GM12878 (cell line): Measurements from ENCODE around the gene IQCF5. TPM values are rescaled to one million over a fixed set of nuclear protein-coding genes. Genes with fewer than 3 reads are reported as not detected.

ENCODE experiments used
- ATAC-seq: fragments of 200-7000 bp; cut with Tn5 transposase; 3 replicates; pipeline ENCODE4 v1.9.1; 2020; ENCODE audit warnings: mild to moderate bottlenecking, moderate library complexity
- BruUV-seq: library from RNA; stranded (reverse); fragments of 400-500 nt; replicated peaks from 2 replicates; lab custom pipeline; 2021; lab: Mats Ljungman, UMichigan
- CTCF ChIA-PET: fragments of 300-600 bp; sonication (Branson Sonifier 250); formaldehyde crosslinking; extraction: SDS; loops from one replicate; lab custom pipeline; 2021; ENCODE audit warnings: inconsistent platforms; lab: Yijun Ruan, JAX
- POLR2A ChIA-PET: fragments of 350-600 bp; formaldehyde crosslinking; extraction: SDS; loops from one replicate; lab custom pipeline; 2021; ENCODE audit warnings: inconsistent platforms; lab: Charles Lee
- RAD21 ChIA-PET: fragments of 300-600 bp; sonication (Branson Sonifier 250); formaldehyde crosslinking; loops from one replicate; lab custom pipeline; 2023; ENCODE audit warnings: antibody characterized with exemption; ENCODE audit not compliant: unreplicated experiment; lab: Charles Lee
- SMC1A ChIA-PET: fragments of 300-600 bp; sonication (Branson Sonifier 250); formaldehyde crosslinking; loops from one replicate; lab custom pipeline; 2023; ENCODE audit not compliant: unreplicated experiment, uncharacterized antibody; lab: Charles Lee
- DNase-seq: peaks from one replicate; pipeline ENCODE4 v3.0.0-alpha.2; 2011; ENCODE audit warnings: low read depth, low spot score
- FAIRE-seq: peaks from 3 replicates; lab custom pipeline; 2011; peaks lifted over from hg19 to GRCh38; lab: Jason Lieb, UNC
- H2AFZ ChIP-seq: 2 replicates; pipeline ENCODE4 v1.6.0; 2011; ENCODE audit warnings: low read depth, low read length, control low read depth; ENCODE audit not compliant: control insufficient read depth
- H3K27ac ChIP-seq: 2 replicates; pipeline ENCODE4 v1.5.1; 2011; ENCODE audit warnings: control low read depth; ENCODE audit not compliant: control insufficient read depth, insufficient read depth
- H3K27me3 ChIP-seq, 2 experiments: replicated peaks in 1 of 2; 2 replicates each; pipeline versions ENCODE4 v1.6.0 to v1.6.1; 2011; ENCODE audit warnings: low read length in 1 of 2; ENCODE audit not compliant: control insufficient read depth in 2 of 2, insufficient read depth in 2 of 2
- H3K36me3 ChIP-seq, 2 experiments: 2 replicates each; pipeline ENCODE4 v1.5.1; 2011; ENCODE audit warnings: low read length in 1 of 2; ENCODE audit not compliant: control insufficient read depth in 2 of 2, insufficient read depth in 2 of 2
- H3K4me1 ChIP-seq: 2 replicates; pipeline ENCODE4 v1.6.1; 2011; ENCODE audit warnings: mild to moderate bottlenecking, low read length, moderate library complexity, mixed read lengths; ENCODE audit not compliant: control insufficient read depth, insufficient read depth
- H3K4me2 ChIP-seq: 2 replicates; pipeline ENCODE4 v1.6.0; 2011; ENCODE audit warnings: control low read depth; ENCODE audit not compliant: control insufficient read depth, insufficient read depth
- H3K4me3 ChIP-seq: fragments of 200-600 bp; sonication (generic); 2 replicates; pipeline ENCODE4 v1.5.1; 2016
- H3K79me2 ChIP-seq: 2 replicates; pipeline ENCODE4 v1.6.0; 2011; ENCODE audit warnings: low read length; ENCODE audit not compliant: control insufficient read depth, insufficient read depth
- H3K9ac ChIP-seq: 2 replicates; pipeline ENCODE4 v1.8.0; 2011; ENCODE audit warnings: low read length, control low read depth, mixed read lengths; ENCODE audit not compliant: control insufficient read depth, insufficient read depth
- H3K9me3 ChIP-seq: replicated peaks from 3 replicates; pipeline ENCODE4 v1.5.1; 2011; ENCODE audit warnings: mild to moderate bottlenecking, low read length; ENCODE audit not compliant: control insufficient read depth, insufficient read depth
- H4K20me1 ChIP-seq: 2 replicates; pipeline ENCODE4 v1.6.0; 2011; ENCODE audit not compliant: control insufficient read depth, insufficient read depth
- IRF4 ChIP-seq: IDR thresholded peaks from 2 replicates; pipeline ENCODE4 v1.6.1; 2011; ENCODE audit warnings: low read depth, low read length
- KAT2A ChIP-seq: conservative IDR thresholded peaks from 2 replicates; pipeline ENCODE4 v1.6.1; 2011; ENCODE audit warnings: low read depth, low read length; ENCODE audit not compliant: control insufficient read depth
- KLF5 ChIP-seq: fragments of 450-650 bp; IDR thresholded peaks from 2 replicates; pipeline ENCODE4 v1.6.1; 2014; ENCODE audit warnings: mild to moderate bottlenecking; ENCODE audit not compliant: partially characterized antibody
- MLLT1 ChIP-seq: fragments of 450-650 bp; IDR thresholded peaks from 2 replicates; pipeline ENCODE4 v1.6.1; 2016; ENCODE audit warnings: mild to moderate bottlenecking
- MTA2 ChIP-seq: fragments of 450-650 bp; IDR thresholded peaks from 2 replicates; pipeline ENCODE4 v1.6.1; 2016; ENCODE audit warnings: low read depth, mild to moderate bottlenecking, moderate library complexity
- NBN ChIP-seq: fragments of 450-650 bp; IDR thresholded peaks from 2 replicates; pipeline ENCODE4 v1.6.1; 2016
- POLR2AphosphoS2 ChIP-seq: IDR thresholded peaks from 2 replicates; pipeline ENCODE4 v1.6.1; 2011; ENCODE audit warnings: low read depth, mild to moderate bottlenecking, low read length, improper control_type of control experiment, moderate library complexity
- WGBS: methylation state at CpG from one replicate; pipeline ENCODE4 v1.1.6; 2016; ENCODE audit warnings: low lambda C conversion rate; ENCODE audit not compliant: insufficient replicate concordance, insufficient coverage; ENCODE audit errors: missing lambda C conversion rate; 5-methylcytosine and 5-hydroxymethylcytosine counted together
- in situ Hi-C: fragments of 300-500 bp; cut with MboI; formaldehyde crosslinking; loops from 9 replicates; pipeline ENCODE4 v1.14.3; 2018; ENCODE audit warnings: mixed read lengths
- intact Hi-C: fragments of 100-400 bp; cut with micrococcal nuclease; formaldehyde crosslinking; loops from one replicate; pipeline ENCODE4 v1.14.2; 2022; ENCODE audit not compliant: unreplicated experiment
- polyA plus RNA-seq, 11 experiments: library from polyadenylated mRNA; depleted of rRNA in 4 of 11; unstranded in 6 of 11; stranded (reverse) in 5 of 11; fragments of >200 nt; fragmentation: Nextera tagmentation in 4 of 11; fragmentation: Illumina TruSeq in 1 of 11; extraction: Ambion mirVana in 4 of 11; extraction: Trizol in 1 of 11; gene quantifications; 1 replicate in 1 of 11; 2 replicates in 10 of 11; pipeline versions ENCODE4 v1.2.1 to v1.2.3, GENCODE V29; 2011 to 2016; ENCODE audit warnings: inconsistent platforms in 2 of 11, missing spikeins in 2 of 11, low read depth in 1 of 11
- total RNA-seq, 4 experiments: library from RNA; depleted of rRNA in 3 of 4; stranded (reverse); fragments of >200 nt in 3 of 4; fragmentation: Illumina TruSeq in 1 of 4; extraction: Trizol in 1 of 4; gene quantifications; 2 replicates each; pipeline versions ENCODE4 v1.2.1 to v1.2.3, GENCODE V29; 2013 to 2021
- TF ChIP-seq, protein P1 (sequence below): fragments of 450-650 bp; IDR thresholded peaks from 2 replicates; pipeline ENCODE4 v1.6.1; 2016; ENCODE audit warnings: mild to moderate bottlenecking

The IQCF5 gene
- total and polyA plus RNA-seq, 10 of the 15 experiments (the other 5 are each of a cell fraction or from before 2014, with no cell fraction given), result not detected

DNA sequence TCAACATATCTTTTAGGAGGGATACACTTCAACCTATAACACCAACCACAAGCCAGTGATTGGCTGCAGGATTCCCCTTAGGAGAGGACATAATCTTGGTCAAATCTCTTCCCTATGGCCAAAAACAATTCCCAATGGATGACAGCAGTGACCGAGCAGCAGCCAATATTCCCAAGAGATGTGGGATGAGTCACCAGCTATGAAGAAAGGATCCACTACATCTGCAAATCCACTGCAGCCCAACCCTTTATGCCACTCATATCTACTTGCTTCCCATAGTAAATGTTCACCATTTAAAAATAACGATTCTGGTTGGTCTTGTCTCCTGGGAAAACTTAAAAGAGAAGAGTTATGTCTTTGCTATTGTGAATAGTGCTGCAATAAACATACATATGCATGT is 4.5 kb upstream of the IQCF5 start:
- Histone ChIP-seq H3K9me3 (no peaks in the 10 kb centered on the region), H3K27ac (no peak overlapping the region), H3K36me3 (no peaks in the 10 kb centered on the region), H3K9ac (no peak overlapping the region), H3K79me2 (no peaks in the 10 kb centered on the region), H3K27me3 (peaks cover 1 to 5% of the 10 kb centered on the region in 2 experiments; a peak in 2 of 4 replicates), H3K4me3 (no peak overlapping the region), H3K4me1 (no peaks in the 10 kb centered on the region), H3K4me2 (no peak overlapping the region), H2AFZ (no peak overlapping the region), H4K20me1 (no peaks in the 10 kb centered on the region)
- intact Hi-C loops (no loop called here), in situ Hi-C loops (no loop called here)
- ChIA-PET POLR2A (no interaction called here), RAD21 (no interaction called here), CTCF (no interaction called here), SMC1A (no interaction called here)
- ATAC-seq (no peak), DNase-seq (no peak), FAIRE-seq (no peak)
- no peak for TF ChIP-seq MTA2
- no peak for TF ChIP-seq POLR2AphosphoS2
- no peak for TF ChIP-seq IRF4
- TF ChIP-seq KLF5, result no peak
- TF ChIP-seq NBN, result no peak
- TF ChIP-seq, protein P1, sequence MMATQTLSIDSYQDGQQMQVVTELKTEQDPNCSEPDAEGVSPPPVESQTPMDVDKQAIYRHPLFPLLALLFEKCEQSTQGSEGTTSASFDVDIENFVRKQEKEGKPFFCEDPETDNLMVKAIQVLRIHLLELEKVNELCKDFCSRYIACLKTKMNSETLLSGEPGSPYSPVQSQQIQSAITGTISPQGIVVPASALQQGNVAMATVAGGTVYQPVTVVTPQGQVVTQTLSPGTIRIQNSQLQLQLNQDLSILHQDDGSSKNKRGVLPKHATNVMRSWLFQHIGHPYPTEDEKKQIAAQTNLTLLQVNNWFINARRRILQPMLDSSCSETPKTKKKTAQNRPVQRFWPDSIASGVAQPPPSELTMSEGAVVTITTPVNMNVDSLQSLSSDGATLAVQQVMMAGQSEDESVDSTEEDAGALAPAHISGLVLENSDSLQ, result no peak
- TF ChIP-seq MLLT1, result no peak
- no peak for TF ChIP-seq KAT2A
- WGBS, result 0% methylated on average over 2 of the region's 2 CpGs
- BruUV-seq, result no TSS peak
